B cell (primary cell): ENCODE data around the gene GART. TPM values are rescaled to one million over a fixed set of nuclear protein-coding genes. Genes with fewer than 3 reads are reported as not detected.

Source experiments
- ATAC-seq: fragments of 200-7000 bp; cut with Tn5 transposase; one replicate; pipeline ENCODE4 v1.10.0; 2021; ENCODE audit warnings: low read depth, mild to moderate bottlenecking, moderate number of reproducible peaks, moderate library complexity
- CTCF ChIA-PET: fragments of 350-600 bp; sonication (Branson Sonifier 250); formaldehyde crosslinking; loops from one replicate; lab custom pipeline; 2021; ENCODE audit warnings: antibody characterized with exemption, inconsistent platforms; lab: Charles Lee
- POLR2A ChIA-PET: fragments of 350-600 bp; sonication (Branson Sonifier 250); formaldehyde crosslinking; loops from one replicate; lab custom pipeline; 2021; ENCODE audit warnings: antibody characterized with exemption; lab: Charles Lee
- DNase-seq: peaks from one replicate; pipeline ENCODE4 v3.0.0; 2013
- H2AFZ ChIP-seq: 2 replicates; pipeline ENCODE4 v1.6.1; 2012; ENCODE audit warnings: mild to moderate bottlenecking, low read depth, low read length; ENCODE audit not compliant: insufficient read depth, poor library complexity, severe bottlenecking
- H3K27ac ChIP-seq, 2 donors: 1 replicate in 1 of 2; 2 replicates in 1 of 2; pipeline ENCODE4 v1.5.1; 2012 to 2013; ENCODE audit warnings: low read length in 2 of 2, mild to moderate bottlenecking in 2 of 2, moderate library complexity in 1 of 2
- H3K27me3 ChIP-seq, 4 experiments: fragments of 200-600 bp in 1 of 4; sonication (generic) in 1 of 4; replicated peaks in 1 of 4; 1 replicate in 2 of 4; 2 replicates in 2 of 4; pipeline versions ENCODE4 v1.6.1 to v1.7.0; 2013 to 2016; ENCODE audit warnings: low read length in 3 of 4, mild to moderate bottlenecking in 2 of 4, mixed read lengths in 1 of 4, moderate library complexity in 1 of 4; ENCODE audit not compliant: insufficient read depth in 4 of 4, control insufficient read depth in 3 of 4; ENCODE audit errors: control extremely low read depth in 1 of 4
- H3K36me3 ChIP-seq, 2 experiments: replicated peaks in 1 of 2; 1 replicate in 1 of 2; 2 replicates in 1 of 2; pipeline versions ENCODE4 v1.6.1 to v1.7.1; 2013; ENCODE audit warnings: low read length in 1 of 2; ENCODE audit not compliant: insufficient read depth in 2 of 2, control insufficient read depth in 1 of 2; ENCODE audit errors: control extremely low read depth in 1 of 2, extremely low read depth in 1 of 2
- H3K4me1 ChIP-seq, 2 donors: fragments of 200-600 bp in 1 of 2; sonication (generic) in 1 of 2; 1 replicate in 1 of 2; 2 replicates in 1 of 2; pipeline versions ENCODE4 v1.5.1 to v1.6.1; 2013 to 2017; ENCODE audit warnings: low read length in 2 of 2; ENCODE audit not compliant: control insufficient read depth in 2 of 2, insufficient read depth in 2 of 2
- H3K4me2 ChIP-seq: replicated peaks from 2 replicates; pipeline ENCODE3; 2012; ENCODE audit warnings: mild to moderate bottlenecking, low read depth, low read length; ENCODE audit not compliant: poor library complexity, severe bottlenecking
- H3K4me3 ChIP-seq, 5 experiments: fragments of 200-600 bp in 1 of 5; sonication (generic) in 1 of 5; 1 replicate in 3 of 5; 2 replicates in 2 of 5; pipeline versions ENCODE4 v1.5.1 to v1.7.0; 2011 to 2016; ENCODE audit warnings: low read length in 4 of 5, mild to moderate bottlenecking in 4 of 5, low read depth in 2 of 5, control low read depth in 1 of 5, moderate library complexity in 1 of 5; ENCODE audit not compliant: insufficient read depth in 1 of 5; ENCODE audit errors: control extremely low read depth in 1 of 5, extremely low read depth in 1 of 5
- H3K79me2 ChIP-seq: fragments of 200-600 bp; sonication (generic); one replicate; pipeline ENCODE4 v1.6.0; 2016; ENCODE audit warnings: low read length; ENCODE audit not compliant: control insufficient read depth, insufficient read depth
- H3K9ac ChIP-seq: fragments of 200-600 bp; sonication (generic); 2 replicates; pipeline ENCODE4 v1.6.1; 2017; ENCODE audit warnings: mild to moderate bottlenecking, low read length, moderate library complexity
- H3K9me3 ChIP-seq, 3 donors: one replicate each; pipeline versions ENCODE4 v1.6.1 to v1.7.1; 2013; ENCODE audit warnings: low read length in 2 of 3; ENCODE audit not compliant: control insufficient read depth in 2 of 3, insufficient read depth in 1 of 3; ENCODE audit errors: control extremely low read depth in 1 of 3
- H4K20me1 ChIP-seq: 2 replicates; pipeline ENCODE4 v1.6.0; 2012; ENCODE audit warnings: mild to moderate bottlenecking, low read length; ENCODE audit not compliant: insufficient read depth, control insufficient read depth, poor library complexity, severe bottlenecking
- H3K27ac Mint-ChIP-seq: one replicate; pipeline ENCODE4 v1.8.0; 2021; ENCODE audit warnings: mixed read lengths
- H3K27me3 Mint-ChIP-seq: one replicate; pipeline ENCODE4 v1.8.0; 2021; ENCODE audit warnings: mixed read lengths
- H3K4me1 Mint-ChIP-seq: one replicate; pipeline ENCODE4 v1.8.0; 2021; ENCODE audit warnings: mixed read lengths
- H3K4me3 Mint-ChIP-seq: one replicate; pipeline ENCODE4 v1.8.0; 2021; ENCODE audit warnings: mixed read lengths
- H3K9me3 Mint-ChIP-seq: one replicate; pipeline ENCODE4 v1.8.0; 2022; ENCODE audit warnings: mixed read lengths; ENCODE audit not compliant: insufficient read depth
- CTCF ChIP-seq: fragments of 200-600 bp; IDR thresholded peaks from one replicate; pipeline ENCODE4 v1.8.0; 2022; ENCODE audit warnings: antibody characterized with exemption, mild to moderate bottlenecking
- EZH2 ChIP-seq: IDR thresholded peaks from 2 replicates; pipeline ENCODE4 v1.6.1; 2012; ENCODE audit warnings: borderline replicate concordance, low read depth, mild to moderate bottlenecking, moderate library complexity, low read length; ENCODE audit not compliant: insufficient read depth, poor library complexity, severe bottlenecking
- WGBS: methylation state at CpG from one replicate; pipeline ENCODE4 v1.1.5; 2013; ENCODE audit warnings: missing lambda C conversion rate; ENCODE audit not compliant: insufficient coverage; 5-methylcytosine and 5-hydroxymethylcytosine counted together
- intact Hi-C: fragments of 100-400 bp; cut with micrococcal nuclease; formaldehyde crosslinking; loops from one replicate; pipeline ENCODE4 v1.10.0; 2022
- polyA plus RNA-seq: library from polyadenylated mRNA; depleted of rRNA; stranded (reverse); fragments of >200 nt; gene quantifications from 2 replicates; pipeline ENCODE4 v1.2.3, GENCODE V29; 2012
- total RNA-seq, 2 donors: library from RNA; stranded (reverse); fragments of 120-200 nt in 1 of 2; gene quantifications; 1 replicate in 1 of 2; 2 replicates in 1 of 2; pipeline versions ENCODE4 v1.2.3 to v1.2.4, GENCODE V29; 2013 to 2022

GART gene
- total and polyA plus RNA-seq, 2 donors (not counting 1 experiment from before 2014, with no cell fraction given), result 8.7 to 58.3 TPM

- TF ChIP-seq EZH2 (no peak), CTCF (no peak)
- H3K9ac ChIP-seq, result no peak overlapping the region
- ChIA-PET CTCF (no interaction called here), POLR2A (no interaction called here)
- H3K9me3 Mint-ChIP-seq, result no peaks in the 10 kb centered on the region
- H2AFZ ChIP-seq, result no peak overlapping the region
- H3K4me1 ChIP-seq, result peaks cover 12 to 14% of the 10 kb centered on the region in 2 donors
- H3K27ac Mint-ChIP-seq, result no peak overlapping the region
- H3K27ac ChIP-seq, result no peak overlapping the region
- H3K36me3 ChIP-seq, result no peaks in the 10 kb centered on the region
- H3K4me3 ChIP-seq, result no peak overlapping the region
- peaks cover 0 to 3% (median 0%) of the 10 kb centered on the region in 3 donors for H3K9me3 ChIP-seq
- H3K4me2 ChIP-seq, result no peak overlapping the region
- H4K20me1 ChIP-seq, result no peaks in the 10 kb centered on the region
- H3K27me3 Mint-ChIP-seq, result no peaks in the 10 kb centered on the region
- ATAC-seq (no peak), DNase-seq (no peak)
- intact Hi-C loops, result loop anchor here (5.0 to 10.0 kb wide), 2 partner anchors 865 to 1082 kb away; partner anchors contain the start of genes CFAP298 and URB1
- peaks cover 22% of the 10 kb centered on the region for H3K4me1 Mint-ChIP-seq
- no peak overlapping the region for H3K4me3 Mint-ChIP-seq
- no peaks in the 10 kb centered on the region for H3K27me3 ChIP-seq
- peaks cover 49% of the 10 kb centered on the region for H3K79me2 ChIP-seq
- 97% methylated on average over 3 of the region's 7 CpGs for WGBS
Observed at GRCh38 chr21:33477066-33477465, 64.9 kb downstream of the GART start.

GRCh38 chr21:33473344-33473743 lies 68.6 kb downstream of the GART start:
- no peak overlapping the region for H3K9ac ChIP-seq
- Mint-ChIP-seq H3K4me1 (peaks cover 12% of the 10 kb centered on the region), H3K27me3 (no peaks in the 10 kb centered on the region), H3K27ac (no peak overlapping the region), H3K9me3 (no peaks in the 10 kb centered on the region), H3K4me3 (no peak overlapping the region)
- no peak for ATAC-seq
- no peaks in the 10 kb centered on the region for H3K27me3 ChIP-seq
- H3K4me2 ChIP-seq, result no peak overlapping the region
- no peak overlapping the region for H2AFZ ChIP-seq
- no peak overlapping the region for H3K4me3 ChIP-seq
- peaks cover 3 to 4% of the 10 kb centered on the region in 2 donors for H3K4me1 ChIP-seq
- peaks cover 0 to 3% (median 0%) of the 10 kb centered on the region in 3 donors for H3K9me3 ChIP-seq
- H3K79me2 ChIP-seq, result peaks cover 85% of the 10 kb centered on the region
- CTCF ChIA-PET, result interaction anchor here (0.6 to 0.7 kb wide), 2 partner anchors 60 to 67 kb away, joined by 3 read pairs; no protein-coding TSS in a partner anchor
- intact Hi-C loops, result loop anchor here (10.0 kb wide), 1 partner anchor 1079 kb away; the partner anchor contains the start of gene URB1
- WGBS, result no CpG with 5 or more reads among the region's 3 CpGs
- H3K36me3 ChIP-seq, result no peaks in the 10 kb centered on the region
- POLR2A ChIA-PET, result interaction anchor here (0.7 kb wide), 1 partner anchor 29 kb away, joined by 12 read pairs; no protein-coding TSS in a partner anchor
- TF ChIP-seq CTCF (no peak), EZH2 (no peak)
- no peak overlapping the region for H3K27ac ChIP-seq
- no peaks in the 10 kb centered on the region for H4K20me1 ChIP-seq
- DNase-seq, result no peak
